ENCODE measurements around the gene TMC4.
A peak's percentile ranks its signal among the peaks of the same experiment; 100 is the strongest.

Gene TMC4

GRCh38 chr19:54127688-54128440, 45.1 kb downstream of the TMC4 start:
- DNase-seq: no peak

GRCh38 chr19:54125713-54126112, 47.2 kb downstream of the TMC4 start:
- DNase-seq: no peak

GRCh38 chr19:54124393-54124792, 48.6 kb downstream of the TMC4 start:
- DNase-seq: no peak

GRCh38 chr19:54123682-54124081, 49.3 kb downstream of the TMC4 start:
- DNase-seq: no peak

GRCh38 chr19:54121259-54121658, 51.7 kb downstream of the TMC4 start:
- DNase-seq: no peak

- DNase-seq: peak; percentile 91
Measured at GRCh38 chr19:54115109-54116063, 57.6 kb downstream of the TMC4 start, which contains the start of the genes PRPF31 and TFPT. Gene PRPF31 (plus strand): TSS chr19:54115754. CDS start chr19:54118279, 2,525 bp downstream. Gene TFPT (minus strand): TSS chr19:54115657. CDS start chr19:54115269, 388 bp downstream.

GRCh38 chr19:54114340-54115108, 58.4 kb downstream of the TMC4 start:
- DNase-seq: no peak
